Medulla oblongata (tissue), 1 donor: Measurements from ENCODE around the gene BRD4.
"Not testable (repeated sequence)": the region's sequence is repeated elsewhere in the genome, so short reads cannot be mapped to it uniquely, and the experiment has no call there.

Experiments
- DNase-seq: peaks from one replicate; pipeline ENCODE4 v3.0.0-alpha.2; 2015; ENCODE audit errors: extremely low spot score

BRD4 gene

GRCh38 chr19:15360015-15360414, 27.7 kb upstream of the BRD4 start:
- not testable (repeated sequence) for DNase-seq

- DNase-seq = no peak
Observed at GRCh38 chr19:15358918-15359317, 26.6 kb upstream of the BRD4 start.

GRCh38 chr19:15357906-15358305, 25.6 kb upstream of the BRD4 start:
- DNase-seq = no peak

GRCh38 chr19:15354566-15355296, 22.4 kb upstream of the BRD4 start:
- no peak for DNase-seq

- no peak for DNase-seq
Observed at GRCh38 chr19:15353908-15354307, 21.6 kb upstream of the BRD4 start.

- not testable (repeated sequence) for DNase-seq
Observed at GRCh38 chr19:15352535-15352934, 20.2 kb upstream of the BRD4 start.

- DNase-seq = not testable (repeated sequence)
Observed at GRCh38 chr19:15341328-15341727, 9.0 kb upstream of the BRD4 start.

GRCh38 chr19:15340086-15340485, 7.7 kb upstream of the BRD4 start:
- no peak for DNase-seq

GRCh38 chr19:15337202-15337601, 4.9 kb upstream of the BRD4 start:
- DNase-seq = no peak

- not testable (repeated sequence) for DNase-seq
Observed at GRCh38 chr19:15335992-15336391, 3.7 kb upstream of the BRD4 start.

GRCh38 chr19:15331419-15332310, 674 bp downstream of the BRD4 start:
- no peak for DNase-seq

- DNase-seq = peak; percentile 35
Observed at GRCh38 chr19:15330801-15331418, 1.4 kb downstream of the BRD4 start.

- DNase-seq = no peak
Observed at GRCh38 chr19:15328312-15328711, 4.0 kb downstream of the BRD4 start.

- DNase-seq = no peak
Observed at GRCh38 chr19:15324791-15325519, 7.4 kb downstream of the BRD4 start.

GRCh38 chr19:15323496-15324235, 8.7 kb downstream of the BRD4 start:
- DNase-seq = peak; percentile 48

GRCh38 chr19:15321739-15322138, 10.6 kb downstream of the BRD4 start:
- DNase-seq = no peak

- DNase-seq = no peak
Observed at GRCh38 chr19:15320116-15320515, 12.2 kb downstream of the BRD4 start.

- no peak for DNase-seq
Observed at GRCh38 chr19:15318241-15318691, 14.1 kb downstream of the BRD4 start.

- DNase-seq = no peak
Observed at GRCh38 chr19:15317392-15318071, 14.8 kb downstream of the BRD4 start.

GRCh38 chr19:15316498-15316897, 15.8 kb downstream of the BRD4 start:
- DNase-seq = no peak
